Body of pancreas (tissue), 4 donors: ENCODE measurements around the gene MBD3. TPM values are rescaled to one million over a fixed set of nuclear protein-coding genes. Genes with fewer than 3 reads are reported as not detected.
A peak's percentile ranks its signal among the peaks of the same experiment; 100 is the strongest.

Experiments
- ATAC-seq: fragments of 150-250 bp; one replicate; pipeline ENCODE4 v1.9.1; 2016
- DNase-seq, 4 donors: peaks; one replicate each; pipeline ENCODE4 v3.0.0-alpha.2; 2019
- H3K27ac ChIP-seq, 4 donors: fragments of 200-600 bp; sonication (generic); 1 replicate in 3 of 4; 2 replicates in 1 of 4; pipeline versions ENCODE4 v1.5.1 to v1.6.1; 2016 to 2019; ENCODE audit warnings: mild to moderate bottlenecking in 1 of 4, mixed read lengths in 1 of 4, moderate library complexity in 1 of 4
- H3K27me3 ChIP-seq, 2 donors: fragments of 200-600 bp; sonication (generic); one replicate each; pipeline ENCODE4 v1.6.0; 2016; ENCODE audit warnings: mild to moderate bottlenecking in 1 of 2
- H3K36me3 ChIP-seq, 2 donors: fragments of 200-600 bp; sonication (generic); replicated peaks in 1 of 2; 2 replicates each; pipeline ENCODE4 v1.5.1; 2016; ENCODE audit warnings: low read depth in 2 of 2; ENCODE audit not compliant: insufficient read depth in 1 of 2
- H3K4me1 ChIP-seq: fragments of 200-600 bp; sonication (generic); one replicate; pipeline ENCODE4 v1.6.0; 2016
- H3K4me3 ChIP-seq, 2 donors: fragments of 200-600 bp; sonication (generic); 1 replicate in 1 of 2; 2 replicates in 1 of 2; pipeline ENCODE4 v1.5.1; 2016 to 2019
- H3K9me3 ChIP-seq, 3 donors: fragments of 200-600 bp; sonication (generic); 1 replicate in 2 of 3; 2 replicates in 1 of 3; pipeline ENCODE4 v1.5.1; 2016
- CTCF ChIP-seq, 7 experiments: fragments of 450-650 bp in 4 of 7; fragments of 200-600 bp in 3 of 7; sonication (generic) in 3 of 7; IDR thresholded peaks; one replicate each; pipeline ENCODE4 v1.5.1; 2016 to 2019; ENCODE audit warnings: antibody characterized with exemption in 7 of 7
- POLR2A ChIP-seq, 3 donors: fragments of 450-650 bp; IDR thresholded peaks; one replicate each; pipeline ENCODE4 v1.6.1; 2016; ENCODE audit warnings: antibody characterized with exemption in 3 of 3, mild to moderate bottlenecking in 2 of 3
- WGBS, 2 donors: methylation state at CpG; one replicate each; pipeline ENCODE4 v1.1.5; 2017; 5-methylcytosine and 5-hydroxymethylcytosine counted together
- intact Hi-C: fragments of 100-400 bp; cut with DNase I; formaldehyde crosslinking; loops from one replicate; pipeline ENCODE4 v1.15.1; 2023
- total RNA-seq, 2 donors: library from RNA; depleted of rRNA; stranded (reverse); fragments of >200 nt; gene quantifications; one replicate each; pipeline ENCODE4 v1.1.0, GENCODE V29; 2016

The MBD3 gene
- total RNA-seq, 2 donors from 2014 or later: 37.4 to 91.6 TPM

- TF ChIP-seq CTCF (IDR thresholded peaks at IDR 0.05) (no peak), POLR2A (IDR thresholded peaks at IDR 0.05) (no peak)
- WGBS, 2 donors: 87 to 88% methylated on average over 12 of the region's 13 CpGs
- DNase-seq (no peak), ATAC-seq (no peak)
- no peaks in the 10 kb centered on the region for H3K9me3 ChIP-seq
- H3K4me1 ChIP-seq: peaks cover 19% of the 10 kb centered on the region
- H3K4me3 ChIP-seq: no peak overlapping the region
- no peaks in the 10 kb centered on the region for H3K27me3 ChIP-seq
- intact Hi-C loops: no loop called here
- no peak overlapping the region for H3K27ac ChIP-seq
- no peaks in the 10 kb centered on the region for H3K36me3 ChIP-seq
Observed at GRCh38 chr19:1570836-1571235, 21.8 kb downstream of the MBD3 start.

GRCh38 chr19:1569997-1570396 lies 22.7 kb downstream of the MBD3 start:
- H3K4me3 ChIP-seq: no peak overlapping the region
- H3K36me3 ChIP-seq: no peaks in the 10 kb centered on the region
- TF ChIP-seq CTCF (IDR thresholded peaks at IDR 0.05) (no peak), POLR2A (IDR thresholded peaks at IDR 0.05) (no peak)
- intact Hi-C loops: no loop called here
- ATAC-seq: no peak
- H3K27ac ChIP-seq: no peak overlapping the region
- no peaks in the 10 kb centered on the region for H3K27me3 ChIP-seq
- 76 to 79% methylated on average over 4 of the region's 4 CpGs for WGBS, 2 donors
- peaks cover 22% of the 10 kb centered on the region for H3K4me1 ChIP-seq
- DNase-seq: no peak
- H3K9me3 ChIP-seq: no peaks in the 10 kb centered on the region

GRCh38 chr19:1568320-1569019 lies 24.2 kb downstream of the MBD3 start, which contains the start of gene MEX3D:
MEX3D (minus strand) TSS chr19:1568325; CDS start chr19:1568058, 267 bp downstream.
- ATAC-seq (peak; percentile 81), DNase-seq (peak; percentile 78 to 88 (median 82))
- 0 to 12% methylated on average over 1 to 39 of the region's 63 CpGs for WGBS, 2 donors
- H3K27ac ChIP-seq: peak within 1 kb of the TSS; percentile 65 to 85 (median 76)
- no peaks in the 10 kb centered on the region for H3K9me3 ChIP-seq
- H3K4me3 ChIP-seq: peak within 1 kb of the TSS in 1 of 2 donors; percentile 52
- TF ChIP-seq CTCF (IDR thresholded peaks at IDR 0.05) (no peak), POLR2A (IDR thresholded peaks at IDR 0.05) (no peak)
- peaks cover 22% of the 10 kb centered on the region for H3K4me1 ChIP-seq
- H3K36me3 ChIP-seq: no peaks in the 10 kb centered on the region
- H3K27me3 ChIP-seq: no peaks in the 10 kb centered on the region
- intact Hi-C loops: no loop called here

GRCh38 chr19:1567848-1568227 lies 24.8 kb downstream of the MBD3 start:
- Histone ChIP-seq H3K4me1 (peaks cover 22% of the 10 kb centered on the region), H3K4me3 (no peak overlapping the region), H3K36me3 (no peaks in the 10 kb centered on the region), H3K27ac (no peak overlapping the region), H3K27me3 (no peaks in the 10 kb centered on the region), H3K9me3 (no peaks in the 10 kb centered on the region)
- intact Hi-C loops: no loop called here
- no peak for TF ChIP-seq CTCF (IDR thresholded peaks at IDR 0.05)
- TF ChIP-seq POLR2A (IDR thresholded peaks at IDR 0.05): no peak
- DNase-seq (no peak), ATAC-seq (peak; percentile 19)
- no CpG with 5 or more reads among the region's 73 CpGs for WGBS, 2 donors
